Epidermal melanocyte (primary cell): ENCODE results near the gene NUDT3.
"Not testable (repeated sequence)": the region's sequence is repeated elsewhere in the genome, so short reads cannot be mapped to it uniquely, and the experiment has no call there.

Experiments
- DNase-seq: peaks from one replicate; pipeline ENCODE4 v3.0.0; 2011; ENCODE audit warnings: low spot score; ENCODE audit not compliant: insufficient read length

Gene NUDT3

DNA sequence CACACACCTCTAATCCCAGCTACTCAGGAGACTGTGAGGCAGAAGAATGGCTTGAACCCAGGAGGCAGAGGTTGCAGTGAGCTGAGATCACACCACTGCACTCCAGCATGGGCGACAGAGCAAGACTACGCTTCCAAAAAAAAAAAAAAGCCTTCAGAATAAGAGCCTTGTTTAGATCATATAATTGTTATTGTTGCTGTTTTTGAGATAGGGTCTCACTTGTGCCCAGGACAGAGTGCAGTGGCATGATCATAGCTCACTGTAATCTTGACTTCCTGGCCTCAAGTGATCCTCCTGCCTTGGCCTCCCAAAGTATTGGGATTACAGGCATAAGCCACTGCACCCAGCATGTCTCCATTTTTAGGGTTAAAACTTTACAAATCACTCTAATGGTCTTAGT is 68.2 kb downstream of the NUDT3 start:
- DNase-seq = not testable (repeated sequence)

DNA sequence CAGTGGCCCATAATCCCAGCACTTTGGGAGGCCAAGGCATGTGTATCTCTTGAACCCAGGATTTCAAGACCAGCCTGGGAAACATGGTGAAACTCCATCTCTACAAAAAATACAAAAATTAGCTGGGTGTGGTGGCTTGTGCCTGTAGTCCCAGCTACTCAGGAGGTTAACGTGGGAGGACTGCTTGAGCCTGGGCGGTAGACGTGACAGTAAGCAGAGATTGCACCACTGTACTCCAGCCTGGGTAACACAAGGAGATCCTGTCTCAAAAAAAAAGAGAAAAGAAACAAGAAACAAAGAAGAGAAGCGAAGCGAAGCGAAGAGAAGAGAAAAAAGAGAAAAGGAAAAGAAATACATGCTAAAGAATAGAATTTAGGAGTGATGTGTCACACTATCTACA is 69.2 kb downstream of the NUDT3 start:
- no peak for DNase-seq

DNA sequence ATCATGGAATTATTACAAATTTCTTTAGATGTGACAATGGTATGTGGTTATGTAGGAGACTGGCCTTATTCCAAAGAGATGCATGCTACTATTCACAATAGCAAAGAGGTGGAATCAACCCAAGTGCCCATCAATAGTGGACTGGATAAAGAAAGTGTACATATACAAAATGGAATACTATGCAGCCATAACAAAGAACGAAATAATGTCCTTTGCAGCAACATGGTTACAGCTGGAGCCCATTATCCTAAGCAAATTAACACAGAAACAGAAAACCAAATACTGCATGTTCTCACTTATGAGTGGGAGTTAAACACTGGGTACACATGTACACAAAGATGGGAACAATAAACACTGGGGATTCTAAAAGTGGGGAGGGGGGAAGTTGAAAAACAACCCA is 69.7 kb downstream of the NUDT3 start:
- no peak for DNase-seq

DNA sequence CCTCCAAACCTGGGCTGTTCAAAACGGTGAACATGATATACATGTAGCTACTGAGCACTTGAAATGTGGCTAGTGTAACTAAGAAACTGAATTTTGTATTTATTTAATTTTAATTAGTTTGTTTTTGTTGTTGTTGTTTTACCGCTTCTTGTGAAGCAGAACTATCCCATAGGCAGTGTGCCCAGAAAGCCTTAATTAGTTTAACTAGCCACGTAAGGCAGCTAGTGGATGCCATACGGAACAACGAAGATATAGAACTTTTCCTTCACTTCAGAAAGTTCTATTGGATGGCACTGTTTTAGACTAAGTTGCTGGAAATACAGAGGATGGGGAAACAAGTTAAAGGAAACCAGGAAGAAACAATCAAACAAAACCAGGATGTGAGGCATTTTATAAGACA is 70.6 kb downstream of the NUDT3 start:
- DNase-seq = no peak

DNA sequence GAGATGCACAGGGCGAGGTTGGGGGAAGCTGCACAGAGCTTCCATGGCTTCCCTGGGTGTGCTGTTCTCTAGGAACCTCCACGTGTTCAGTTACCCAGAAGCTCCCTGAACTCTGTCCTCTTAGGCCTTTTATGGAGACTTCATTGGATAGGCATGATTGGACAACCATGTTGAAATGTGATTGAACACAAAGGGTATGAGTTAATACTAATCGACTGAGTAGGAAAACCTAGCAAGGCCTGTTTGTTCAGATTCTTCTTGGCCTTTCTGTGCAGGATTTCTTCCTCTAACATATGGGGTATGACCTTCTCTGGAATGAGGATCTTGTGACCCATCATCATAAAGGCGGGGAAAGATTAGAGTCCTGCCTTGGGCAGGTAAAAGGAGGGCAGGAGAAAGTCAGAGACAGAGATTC is 73.0 kb downstream of the NUDT3 start:
- no peak for DNase-seq

DNA sequence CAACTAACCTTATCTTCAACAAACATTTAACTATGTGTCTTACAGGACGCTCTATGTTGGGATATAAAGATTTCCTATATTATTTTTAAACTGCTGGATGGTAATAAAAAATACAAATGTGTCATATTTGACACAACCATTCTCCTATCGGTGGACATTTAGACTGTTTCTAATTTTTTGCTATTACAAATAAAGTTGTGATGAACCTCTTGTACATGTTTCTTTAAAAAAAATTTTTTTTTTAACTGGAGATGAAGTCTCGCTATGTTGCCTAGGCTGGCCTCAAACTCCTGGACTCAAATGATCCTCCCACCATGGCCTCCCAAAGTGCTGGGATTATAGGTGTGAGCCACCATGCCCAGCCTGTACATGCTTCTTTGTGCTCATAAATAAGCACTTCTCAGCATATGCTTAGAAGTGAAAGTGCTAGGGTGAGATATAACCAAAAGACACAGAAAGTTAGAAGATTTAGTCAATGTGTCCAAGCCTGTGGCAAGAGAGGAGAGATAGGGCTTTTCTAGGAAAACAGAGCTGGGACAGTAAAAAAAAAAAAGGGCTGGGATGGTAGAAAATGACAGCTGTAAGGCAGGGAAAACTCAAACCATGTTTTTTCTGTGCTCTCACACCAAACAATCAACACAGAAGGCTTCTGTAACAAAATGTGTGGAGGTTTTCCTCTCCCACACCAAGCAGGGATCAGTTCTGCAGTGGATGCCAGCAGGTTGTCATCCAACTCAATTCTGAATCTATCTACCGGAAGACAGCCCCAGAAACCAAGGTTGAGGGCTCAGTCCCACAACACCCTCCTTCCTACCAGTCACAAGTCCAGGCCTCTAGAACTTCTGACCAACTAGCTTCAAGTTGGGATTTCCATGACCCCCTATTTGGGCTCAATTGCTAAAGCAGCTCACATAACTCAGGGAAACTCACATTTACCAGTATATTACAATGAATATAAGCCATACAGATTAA is 73.7 kb downstream of the NUDT3 start:
- DNase-seq = no peak

DNA sequence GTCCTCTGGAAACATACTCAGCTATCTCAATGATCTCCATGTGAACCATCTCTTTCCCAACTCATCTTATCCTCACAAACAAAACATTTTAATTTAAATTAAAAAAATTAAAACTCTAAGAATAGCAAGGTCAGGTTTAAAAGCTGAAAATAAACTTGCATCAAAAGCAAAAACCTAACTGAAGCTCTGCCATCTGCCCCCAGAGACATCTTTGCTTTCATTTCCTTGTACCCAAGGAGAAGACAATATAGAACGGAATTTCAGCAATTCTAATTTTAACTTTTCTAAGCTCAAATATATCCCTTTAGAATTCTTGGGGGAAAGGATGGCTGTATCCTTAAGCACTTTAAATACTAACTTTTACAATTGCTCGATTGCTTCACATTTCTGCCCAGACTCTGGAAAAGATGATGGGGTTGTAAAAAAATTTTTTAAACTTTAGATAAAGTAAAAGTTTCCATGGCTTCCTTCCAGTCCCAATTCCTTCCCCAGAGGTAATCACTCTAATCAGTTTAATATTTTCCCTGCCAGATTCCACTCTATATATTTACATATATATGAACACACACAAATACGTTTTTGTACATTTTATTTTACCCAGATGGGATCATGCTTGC is 74.5 kb downstream of the NUDT3 start:
- no peak for DNase-seq

DNA sequence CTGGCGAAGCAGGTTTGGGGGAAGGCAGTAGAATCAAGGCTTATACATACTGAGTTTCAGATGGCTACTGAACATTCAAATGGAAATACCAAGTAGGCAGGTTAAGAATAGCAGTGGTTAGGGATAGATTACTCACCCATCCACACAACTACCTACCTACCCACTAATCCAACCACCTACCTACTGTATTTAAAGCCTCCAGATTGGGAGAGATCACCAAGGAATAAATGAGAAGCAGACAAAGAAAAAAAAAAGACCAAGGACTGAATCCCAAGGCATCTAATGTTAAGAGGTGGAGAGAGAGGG is 75.3 kb downstream of the NUDT3 start:
- DNase-seq = no peak

DNA sequence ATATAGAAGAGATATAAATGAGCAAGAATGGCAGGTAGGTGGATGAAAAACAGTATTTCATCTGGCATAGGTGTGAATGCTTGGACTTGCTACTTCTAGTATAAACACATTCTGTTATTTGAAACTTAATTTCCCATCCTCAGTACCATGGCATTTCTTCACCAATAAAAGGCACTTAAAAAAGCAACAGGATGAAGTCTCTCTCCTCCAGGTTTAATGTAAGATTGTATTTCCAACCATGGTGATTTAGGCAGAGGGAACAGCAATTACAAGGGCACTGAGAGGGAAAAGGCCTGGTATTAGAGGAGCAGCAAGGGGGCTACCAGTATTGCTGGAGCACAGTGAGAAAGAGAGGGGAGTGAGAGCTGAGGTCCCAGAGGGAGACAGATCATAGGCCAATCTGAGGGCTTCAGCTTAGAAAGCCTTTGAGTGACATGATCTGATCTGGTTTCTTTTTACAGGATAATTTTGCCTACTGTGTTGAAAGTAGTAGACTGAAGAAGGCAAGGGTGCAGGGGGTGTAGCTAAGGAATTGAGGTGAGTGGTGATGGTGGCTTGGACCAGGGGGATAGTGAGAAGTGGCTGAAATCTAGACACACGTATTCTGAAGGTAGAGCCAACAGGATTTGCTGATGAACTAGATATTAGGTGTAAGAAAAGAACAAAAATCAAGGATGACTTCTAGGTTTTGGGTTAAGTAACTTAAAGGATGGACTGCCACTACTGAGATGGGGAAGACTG is 75.9 kb downstream of the NUDT3 start:
- no peak for DNase-seq

DNA sequence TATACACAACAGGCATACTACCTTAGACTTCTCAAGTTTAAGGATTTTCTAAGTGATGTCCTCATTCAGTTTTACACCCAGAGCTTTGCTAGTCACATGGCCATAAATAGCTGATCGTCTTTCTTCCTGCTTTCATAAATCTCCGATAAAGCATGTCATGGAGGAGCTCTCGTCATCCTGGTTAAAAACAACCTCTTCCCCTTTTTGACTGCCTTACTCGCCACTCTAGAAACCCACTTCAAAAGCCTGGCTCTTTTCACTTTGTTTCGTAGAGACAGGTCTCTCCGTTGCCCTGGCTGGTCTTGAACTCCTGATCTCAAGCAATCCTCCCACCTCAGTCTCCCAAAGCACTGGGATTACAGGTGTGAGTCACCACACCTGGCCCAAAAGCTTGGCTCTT is 76.7 kb downstream of the NUDT3 start:
- no peak for DNase-seq

DNA sequence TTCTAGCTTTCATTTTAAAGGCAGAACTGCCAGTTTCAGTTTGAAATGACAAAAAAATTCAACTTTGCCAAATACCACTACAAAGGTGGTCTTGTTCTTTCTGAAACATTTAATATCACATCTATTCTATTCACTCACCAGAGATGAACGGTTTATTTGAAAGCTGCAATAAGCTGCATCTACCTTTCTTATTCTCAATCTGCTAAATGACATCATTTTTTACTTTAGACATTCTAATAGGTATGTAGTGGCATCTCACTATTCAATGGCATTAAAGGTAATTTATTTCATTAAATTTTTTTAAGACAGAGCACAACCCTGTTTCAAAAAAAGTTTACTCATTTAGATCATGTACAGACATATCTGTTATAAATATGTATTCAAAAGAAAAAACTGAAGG is 77.2 kb downstream of the NUDT3 start:
- no peak for DNase-seq

DNA sequence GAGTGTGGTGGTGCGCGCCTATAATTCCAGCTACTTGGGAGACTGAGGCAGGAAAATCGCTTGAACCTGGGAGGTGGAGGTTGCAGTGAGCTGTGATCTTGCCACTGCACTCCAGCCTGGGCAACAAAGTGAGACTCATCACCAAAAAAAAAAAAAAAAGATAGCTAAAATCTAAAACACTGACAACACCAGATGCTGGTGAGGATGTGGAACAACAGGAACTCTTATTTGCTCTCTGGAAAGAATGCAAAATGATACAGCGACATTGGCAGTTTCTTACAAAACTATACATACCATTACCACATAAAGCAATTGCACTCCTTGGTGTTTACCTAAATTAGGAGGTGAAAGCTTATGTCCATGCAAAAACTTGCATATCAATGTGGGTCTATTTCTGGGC is 80.2 kb downstream of the NUDT3 start:
- no peak for DNase-seq

DNA sequence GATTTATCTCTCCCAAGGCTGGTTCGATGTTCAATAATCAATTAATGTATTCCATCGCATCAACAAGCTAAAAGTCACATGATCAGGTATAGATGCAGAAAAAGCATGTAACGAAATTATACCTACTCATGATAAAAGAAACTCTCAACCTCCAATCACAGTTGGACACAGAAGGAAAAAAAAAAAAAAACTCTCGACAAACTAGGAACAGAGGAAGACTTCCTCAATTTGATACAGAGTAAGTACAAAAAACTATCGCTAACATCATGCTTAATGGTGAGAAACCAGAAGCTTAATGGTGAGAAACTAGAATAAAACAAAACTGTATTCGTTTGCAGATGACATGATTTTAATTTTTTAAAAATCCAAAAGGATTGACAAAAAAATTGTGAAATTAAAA is 81.7 kb downstream of the NUDT3 start:
- no peak for DNase-seq

DNA sequence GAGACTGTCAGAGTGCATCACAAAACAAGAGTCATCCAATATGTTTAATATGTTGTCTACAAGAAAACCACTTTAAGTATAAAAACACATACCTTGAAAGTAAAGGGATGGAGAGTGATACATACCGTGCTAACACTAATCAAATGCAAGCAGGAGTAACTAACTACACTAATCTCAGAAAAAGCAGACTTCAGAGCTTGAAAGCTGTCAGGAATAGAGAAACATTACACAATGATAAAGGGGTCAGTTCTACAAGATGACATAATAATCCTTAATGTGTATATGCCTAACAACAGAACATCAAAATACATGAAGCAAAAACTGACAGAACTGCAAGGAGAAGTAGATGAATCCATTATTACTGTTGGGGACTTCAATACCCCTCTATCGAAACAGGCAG is 84.0 kb downstream of the NUDT3 start:
- DNase-seq = no peak

DNA sequence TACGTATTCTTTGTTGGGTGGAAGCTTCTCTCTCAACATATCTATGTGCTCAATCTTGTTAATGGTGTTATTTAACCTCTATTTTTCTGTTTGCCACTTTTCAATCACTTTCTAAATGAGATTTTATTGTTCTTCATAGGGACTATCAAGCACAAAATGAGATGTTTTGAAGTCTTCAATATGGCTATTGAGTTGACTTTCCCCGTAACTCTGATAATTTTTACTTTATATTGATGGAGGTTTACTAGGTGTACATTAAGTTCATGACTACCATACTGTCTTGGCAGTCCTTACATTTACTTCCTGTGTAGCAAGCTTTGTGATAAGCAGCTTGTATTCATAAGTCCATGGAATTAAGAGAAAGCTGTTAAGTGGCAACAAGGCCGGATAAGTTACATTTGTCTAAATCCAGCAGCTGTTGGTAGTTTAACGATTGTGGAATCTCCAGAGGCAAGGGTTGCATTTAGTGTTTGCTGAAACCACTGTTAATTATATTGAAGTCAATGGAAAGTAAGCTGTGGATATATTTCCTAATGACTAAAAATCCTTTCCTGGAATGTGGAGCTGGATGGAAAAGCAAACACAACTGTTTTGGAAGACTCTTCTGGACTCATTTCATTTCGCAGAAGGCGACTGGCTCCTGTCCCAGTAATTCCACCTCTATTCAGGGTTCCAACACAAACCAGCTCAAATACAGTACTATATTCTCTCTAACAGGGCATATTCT is 86.3 kb downstream of the NUDT3 start:
- no peak for DNase-seq

DNA sequence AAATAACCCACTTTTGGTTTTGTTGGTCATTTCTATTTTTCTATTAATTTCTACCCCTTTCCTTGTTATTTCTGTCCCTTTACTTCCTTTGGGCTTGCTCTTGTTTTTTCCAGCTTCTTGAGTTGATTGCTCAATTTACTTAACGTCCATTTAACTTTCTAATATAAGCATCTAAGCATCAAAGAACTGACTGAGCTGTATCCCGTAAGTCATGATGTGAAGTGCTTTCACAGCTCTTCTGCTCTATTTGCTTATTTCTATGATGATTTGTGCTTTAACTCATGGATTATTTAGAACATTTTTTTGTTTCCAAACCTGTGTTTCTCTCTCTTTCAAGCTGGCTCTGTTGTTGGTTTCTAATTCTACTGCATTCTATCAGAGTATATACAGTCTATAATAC is 87.0 kb downstream of the NUDT3 start:
- no peak for DNase-seq

DNA sequence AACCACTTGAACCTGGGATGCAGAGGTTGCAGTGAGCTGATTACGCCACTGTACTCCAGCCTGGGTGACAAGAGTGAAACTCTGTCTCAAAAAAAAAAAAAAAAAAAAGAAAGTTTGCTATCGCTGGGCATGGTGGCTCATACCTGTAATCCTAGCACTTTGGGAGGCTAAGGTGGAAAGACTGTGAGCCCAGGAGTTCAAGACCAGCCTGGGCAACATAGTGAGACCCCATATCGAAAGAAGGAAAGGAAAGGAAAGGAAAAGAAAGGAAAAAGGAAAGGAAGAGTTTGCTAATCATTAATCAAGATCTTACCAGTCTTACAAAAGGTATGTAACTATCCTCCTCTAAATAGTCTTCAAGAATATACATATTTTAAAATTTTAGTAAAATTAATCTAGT is 88.3 kb downstream of the NUDT3 start:
- DNase-seq = no peak

DNA sequence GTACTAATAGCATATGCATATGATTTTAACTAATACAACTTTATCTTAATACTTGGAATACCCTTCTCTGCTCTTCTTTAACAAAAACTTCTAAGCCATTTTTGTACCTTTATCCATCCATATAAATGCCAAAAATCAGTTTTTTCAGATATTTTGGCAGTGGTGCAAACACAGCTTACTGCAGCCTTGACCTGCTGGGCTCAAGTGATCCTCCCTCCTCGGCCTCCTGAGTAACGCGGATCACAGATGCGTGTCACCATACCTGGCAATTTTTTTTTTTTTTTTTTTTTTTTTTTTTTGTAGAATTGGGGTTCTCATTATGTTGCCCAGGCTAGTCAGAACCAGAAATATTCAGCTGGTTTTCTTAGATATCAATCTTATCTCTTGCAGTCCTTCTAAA is 89.5 kb downstream of the NUDT3 start:
- no peak for DNase-seq

DNA sequence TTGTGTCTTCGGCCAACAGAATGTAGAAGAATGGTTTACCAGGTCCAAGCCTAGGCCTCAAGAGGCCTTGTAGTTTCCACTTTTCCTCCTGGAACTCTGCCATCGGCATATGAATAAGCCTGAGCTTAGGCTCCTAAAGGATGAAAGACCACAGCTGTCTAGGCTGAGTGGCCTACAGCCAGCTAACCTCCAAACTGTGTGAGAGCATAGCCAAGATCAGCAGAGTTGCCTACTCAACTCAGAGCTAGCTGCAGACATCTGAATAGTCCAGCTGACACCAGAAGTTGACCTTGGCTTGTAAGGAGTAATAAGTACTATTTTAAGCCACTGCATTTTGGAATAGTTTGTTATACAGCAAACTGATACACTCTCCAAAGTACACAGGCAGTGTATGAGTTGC is 91.1 kb downstream of the NUDT3 start:
- DNase-seq = no peak

DNA sequence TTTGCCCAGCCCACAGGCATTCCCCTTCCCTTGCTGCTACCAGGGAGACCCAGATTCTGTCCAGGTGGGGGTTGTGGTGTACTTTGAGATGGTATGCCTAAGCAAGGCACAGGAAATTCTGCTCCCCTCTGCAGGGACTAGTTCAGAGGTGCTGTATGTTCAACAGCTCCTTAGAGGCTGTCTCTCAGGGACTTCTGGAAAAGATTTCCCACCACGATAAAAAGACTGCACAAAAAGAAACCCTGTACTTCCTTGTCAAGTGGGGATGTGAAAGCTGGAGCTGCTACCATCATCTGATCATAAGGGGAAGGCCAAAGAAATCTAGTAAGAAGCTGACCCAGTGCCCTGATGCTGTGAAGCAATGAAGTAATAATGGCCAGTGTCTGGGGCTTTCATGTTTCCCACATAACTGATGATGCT is 92.1 kb downstream of the NUDT3 start:
- no peak for DNase-seq

DNA sequence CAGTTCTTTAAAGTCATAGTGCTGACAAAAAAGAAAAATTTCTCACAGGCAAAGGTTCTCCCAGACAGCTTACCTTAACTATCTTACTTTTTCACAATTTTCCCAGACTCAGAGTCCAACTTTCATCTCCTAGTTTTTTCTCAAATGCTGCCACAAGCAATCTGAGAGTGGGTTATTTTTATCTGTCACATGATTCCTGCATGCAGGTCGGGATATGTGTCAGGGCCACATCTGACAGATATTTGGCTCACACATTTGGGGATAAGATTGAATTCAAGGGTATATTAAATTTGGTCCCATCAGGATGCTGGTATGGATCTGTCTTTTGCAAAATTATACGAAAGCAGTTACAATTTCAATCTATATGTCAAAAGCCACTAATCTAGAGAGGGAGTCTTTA is 93.5 kb downstream of the NUDT3 start:
- DNase-seq = no peak

DNA sequence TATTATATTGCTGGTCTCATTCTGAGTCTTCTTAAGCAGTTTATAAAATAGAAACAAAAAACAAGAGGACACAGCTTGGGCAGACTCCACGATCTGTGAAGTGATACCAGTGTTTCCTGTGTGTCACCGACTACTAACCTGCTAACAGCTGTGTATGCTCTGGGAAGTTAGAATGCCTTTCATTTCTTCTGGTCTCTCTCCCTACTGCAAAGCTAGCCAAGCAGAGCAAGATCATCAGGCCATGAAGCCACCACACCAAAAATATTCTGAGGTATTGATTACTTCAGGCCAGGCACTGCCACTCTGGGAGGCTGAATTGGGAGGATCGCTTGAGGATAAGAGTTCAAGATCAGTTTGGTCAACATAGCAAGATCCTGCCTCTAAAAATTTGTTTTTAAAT is 96.7 kb downstream of the NUDT3 start:
- DNase-seq = no peak
